PC-3 (cell line): ENCODE results near the gene DGKZ. TPM values are rescaled to one million over a fixed set of nuclear protein-coding genes. Genes with fewer than 3 reads are reported as not detected.
"Not testable (repeated sequence)": the region's sequence is repeated elsewhere in the genome, so short reads cannot be mapped to it uniquely, and the experiment has no call there.

Experiments
- ATAC-seq: fragments of 200-7000 bp; cut with Tn5 transposase; 2 replicates; pipeline ENCODE4 v1.9.1; 2020; ENCODE audit warnings: mild to moderate bottlenecking, moderate library complexity
- BruUV-seq: library from RNA; stranded (reverse); fragments of 400-500 nt; replicated peaks from 2 replicates; lab custom pipeline; 2021; lab: Mats Ljungman, UMichigan
- CTCF ChIA-PET: fragments of 300-600 bp; sonication (Branson Sonifier 250); formaldehyde crosslinking; loops from one replicate; lab custom pipeline; 2022; ENCODE audit warnings: antibody characterized with exemption; lab: Charles Lee
- POLR2A ChIA-PET: fragments of 300-600 bp; sonication (Branson Sonifier 250); formaldehyde crosslinking; loops from one replicate; lab custom pipeline; 2022; ENCODE audit warnings: antibody characterized with exemption; ENCODE audit not compliant: unreplicated experiment; lab: Charles Lee
- DNase-seq: peaks from one replicate; pipeline ENCODE4 v3.0.0-alpha.2; 2015
- H2AFZ ChIP-seq: fragments of 300-600 bp; sonication (generic); 2 replicates; pipeline ENCODE4 v1.6.0; 2016; ENCODE audit warnings: antibody characterized with exemption, low read length
- H3F3A ChIP-seq: fragments of 300-600 bp; sonication (generic); one replicate; pipeline ENCODE4 v1.6.0; 2017; ENCODE audit warnings: antibody characterized with exemption, low read length, control low read depth, mild to moderate bottlenecking; ENCODE audit not compliant: unreplicated experiment
- H3K27ac ChIP-seq: fragments of 300-600 bp; sonication (generic); 2 replicates; pipeline ENCODE4 v1.5.1; 2016; ENCODE audit warnings: mild to moderate bottlenecking, low read length
- H3K27me3 ChIP-seq: fragments of 300-600 bp; sonication (generic); 2 replicates; pipeline ENCODE4 v1.6.1; 2016; ENCODE audit warnings: low read length, mixed read lengths
- H3K36me3 ChIP-seq: fragments of 300-600 bp; sonication (generic); 2 replicates; pipeline ENCODE4 v1.6.1; 2016; ENCODE audit warnings: low read depth, mixed run types, low read length, mixed read lengths
- H3K4me1 ChIP-seq: fragments of 300-600 bp; sonication (generic); 2 replicates; pipeline ENCODE4 v1.5.1; 2016; ENCODE audit warnings: low read length; ENCODE audit not compliant: insufficient read depth
- H3K4me2 ChIP-seq: fragments of 300-600 bp; sonication (generic); 2 replicates; pipeline ENCODE4 v1.6.0; 2016; ENCODE audit warnings: low read length
- H3K4me3 ChIP-seq: fragments of 300-600 bp; sonication (generic); 2 replicates; pipeline ENCODE4 v1.5.1; 2016; ENCODE audit warnings: mild to moderate bottlenecking, low read length, mixed read lengths
- H3K79me2 ChIP-seq: fragments of 300-600 bp; sonication (generic); 2 replicates; pipeline ENCODE4 v1.6.1; 2017; ENCODE audit warnings: low read length, mixed read lengths
- H3K9ac ChIP-seq: fragments of 300-600 bp; sonication (generic); 2 replicates; pipeline ENCODE4 v1.6.0; 2016; ENCODE audit warnings: mild to moderate bottlenecking, low read length
- H3K9me2 ChIP-seq: fragments of 300-600 bp; sonication (generic); replicated peaks from 2 replicates; pipeline ENCODE4 v1.6.1; 2016; ENCODE audit warnings: mixed run types, low read length, mixed read lengths
- H3K9me3 ChIP-seq: fragments of 300-600 bp; sonication (generic); 2 replicates; pipeline ENCODE4 v1.6.1; 2016; ENCODE audit warnings: low read length, mixed read lengths
- H4K20me1 ChIP-seq: fragments of 300-600 bp; sonication (generic); 2 replicates; pipeline ENCODE4 v1.6.1; 2016; ENCODE audit warnings: low read length, mixed read lengths
- EZH2 ChIP-seq: fragments of 300-600 bp; sonication (generic); IDR thresholded peaks from one replicate; pipeline ENCODE4 v1.6.1; 2017; ENCODE audit warnings: antibody characterized with exemption, mild to moderate bottlenecking, low read length; ENCODE audit not compliant: unreplicated experiment
- EZH2phosphoT487 ChIP-seq: fragments of 300-600 bp; sonication (generic); IDR thresholded peaks from 2 replicates; pipeline ENCODE4 v1.6.1; 2018; ENCODE audit warnings: mild to moderate bottlenecking, antibody characterized with exemption, low read length, borderline replicate concordance
- intact Hi-C: fragments of 100-400 bp; cut with micrococcal nuclease; formaldehyde crosslinking; loops from 2 replicates; pipeline ENCODE4 v1.9.0; 2023
- total RNA-seq: library from RNA; depleted of rRNA; stranded (reverse); fragments of >200 nt; gene quantifications from 2 replicates; pipeline ENCODE4 v1.2.3, GENCODE V29; 2014
- TF ChIP-seq, protein P1 (sequence below): fragments of 300-600 bp; sonication (generic); conservative IDR thresholded peaks from 2 replicates; pipeline ENCODE4 v1.5.1; 2017; ENCODE audit warnings: antibody characterized with exemption, low read depth, mild to moderate bottlenecking, low read length

DGKZ gene
- total RNA-seq, 1 experiment from 2014 or later, result 70.2 TPM

DNA sequence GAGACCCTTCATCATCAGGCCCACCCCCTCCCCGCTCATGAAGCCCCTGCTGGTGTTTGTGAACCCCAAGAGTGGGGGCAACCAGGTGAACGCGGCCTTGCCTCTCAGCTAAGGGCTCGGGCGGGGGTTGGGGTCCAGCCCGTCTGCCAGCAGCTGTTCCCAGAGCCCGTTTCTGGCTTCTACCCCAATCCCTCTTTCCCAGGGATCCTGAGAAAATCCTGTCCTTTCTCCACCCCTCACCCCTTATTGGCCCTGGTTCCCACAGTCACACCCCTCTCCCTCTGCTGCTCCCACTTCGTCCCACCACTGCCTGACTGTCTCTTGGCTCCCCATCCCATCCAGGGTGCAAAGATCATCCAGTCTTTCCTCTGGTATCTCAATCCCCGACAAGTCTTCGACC is 24.8 kb downstream of the DGKZ start:
- no peak overlapping the region for H3K4me2 ChIP-seq
- TF ChIP-seq EZH2 (no peak), EZH2phosphoT487 (no peak)
- TF ChIP-seq, protein P1, sequence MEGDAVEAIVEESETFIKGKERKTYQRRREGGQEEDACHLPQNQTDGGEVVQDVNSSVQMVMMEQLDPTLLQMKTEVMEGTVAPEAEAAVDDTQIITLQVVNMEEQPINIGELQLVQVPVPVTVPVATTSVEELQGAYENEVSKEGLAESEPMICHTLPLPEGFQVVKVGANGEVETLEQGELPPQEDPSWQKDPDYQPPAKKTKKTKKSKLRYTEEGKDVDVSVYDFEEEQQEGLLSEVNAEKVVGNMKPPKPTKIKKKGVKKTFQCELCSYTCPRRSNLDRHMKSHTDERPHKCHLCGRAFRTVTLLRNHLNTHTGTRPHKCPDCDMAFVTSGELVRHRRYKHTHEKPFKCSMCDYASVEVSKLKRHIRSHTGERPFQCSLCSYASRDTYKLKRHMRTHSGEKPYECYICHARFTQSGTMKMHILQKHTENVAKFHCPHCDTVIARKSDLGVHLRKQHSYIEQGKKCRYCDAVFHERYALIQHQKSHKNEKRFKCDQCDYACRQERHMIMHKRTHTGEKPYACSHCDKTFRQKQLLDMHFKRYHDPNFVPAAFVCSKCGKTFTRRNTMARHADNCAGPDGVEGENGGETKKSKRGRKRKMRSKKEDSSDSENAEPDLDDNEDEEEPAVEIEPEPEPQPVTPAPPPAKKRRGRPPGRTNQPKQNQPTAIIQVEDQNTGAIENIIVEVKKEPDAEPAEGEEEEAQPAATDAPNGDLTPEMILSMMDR, result no peak
- no peaks in the 10 kb centered on the region for H3K9me3 ChIP-seq
- intact Hi-C loops, result no loop called here
- ChIA-PET CTCF (no interaction called here), POLR2A (no interaction called here)
- no peaks in the 10 kb centered on the region for H3K27me3 ChIP-seq
- ATAC-seq (no peak), DNase-seq (no peak)
- no peak overlapping the region for H3K4me3 ChIP-seq
- H3K79me2 ChIP-seq, result no peaks in the 10 kb centered on the region
- H3K27ac ChIP-seq, result no peak overlapping the region
- H4K20me1 ChIP-seq, result no peaks in the 10 kb centered on the region
- BruUV-seq, result no TSS peak
- H3K9me2 ChIP-seq, result no peaks in the 10 kb centered on the region
- no peak overlapping the region for H3K9ac ChIP-seq
- no peak overlapping the region for H2AFZ ChIP-seq
- no peaks in the 10 kb centered on the region for H3F3A ChIP-seq
- peaks cover 5% of the 10 kb centered on the region; the same call in 1 of the 2 replicates for H3K36me3 ChIP-seq
- no peaks in the 10 kb centered on the region; the same call in 1 of the 2 replicates for H3K4me1 ChIP-seq

DNA sequence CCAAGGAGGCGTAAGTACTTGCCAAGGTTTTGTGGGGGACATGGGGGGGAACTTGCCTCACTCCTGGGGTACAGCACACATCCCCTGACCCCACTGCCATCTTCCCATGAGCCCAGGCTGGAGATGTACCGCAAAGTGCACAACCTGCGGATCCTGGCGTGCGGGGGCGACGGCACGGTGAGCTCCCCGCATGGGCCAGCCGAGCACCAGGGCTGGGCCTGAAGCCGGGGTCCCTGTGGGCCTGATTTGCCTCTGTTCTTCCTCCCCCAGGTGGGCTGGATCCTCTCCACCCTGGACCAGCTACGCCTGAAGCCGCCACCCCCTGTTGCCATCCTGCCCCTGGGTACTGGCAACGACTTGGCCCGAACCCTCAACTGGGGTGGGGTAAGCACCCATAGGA is 25.2 kb downstream of the DGKZ start:
- H3K27me3 ChIP-seq, ATAC-seq, H3K4me1 ChIP-seq, H3K4me2 ChIP-seq, H3K27ac ChIP-seq, H3K36me3 ChIP-seq, intact Hi-C loops, H3F3A ChIP-seq, CTCF ChIA-PET, H3K9ac ChIP-seq, H2AFZ ChIP-seq, H3K79me2 ChIP-seq, H3K9me2 ChIP-seq, POLR2A ChIA-PET, DNase-seq, H3K4me3 ChIP-seq, H4K20me1 ChIP-seq, BruUV-seq, H3K9me3 ChIP-seq: not testable (repeated sequence)

DNA sequence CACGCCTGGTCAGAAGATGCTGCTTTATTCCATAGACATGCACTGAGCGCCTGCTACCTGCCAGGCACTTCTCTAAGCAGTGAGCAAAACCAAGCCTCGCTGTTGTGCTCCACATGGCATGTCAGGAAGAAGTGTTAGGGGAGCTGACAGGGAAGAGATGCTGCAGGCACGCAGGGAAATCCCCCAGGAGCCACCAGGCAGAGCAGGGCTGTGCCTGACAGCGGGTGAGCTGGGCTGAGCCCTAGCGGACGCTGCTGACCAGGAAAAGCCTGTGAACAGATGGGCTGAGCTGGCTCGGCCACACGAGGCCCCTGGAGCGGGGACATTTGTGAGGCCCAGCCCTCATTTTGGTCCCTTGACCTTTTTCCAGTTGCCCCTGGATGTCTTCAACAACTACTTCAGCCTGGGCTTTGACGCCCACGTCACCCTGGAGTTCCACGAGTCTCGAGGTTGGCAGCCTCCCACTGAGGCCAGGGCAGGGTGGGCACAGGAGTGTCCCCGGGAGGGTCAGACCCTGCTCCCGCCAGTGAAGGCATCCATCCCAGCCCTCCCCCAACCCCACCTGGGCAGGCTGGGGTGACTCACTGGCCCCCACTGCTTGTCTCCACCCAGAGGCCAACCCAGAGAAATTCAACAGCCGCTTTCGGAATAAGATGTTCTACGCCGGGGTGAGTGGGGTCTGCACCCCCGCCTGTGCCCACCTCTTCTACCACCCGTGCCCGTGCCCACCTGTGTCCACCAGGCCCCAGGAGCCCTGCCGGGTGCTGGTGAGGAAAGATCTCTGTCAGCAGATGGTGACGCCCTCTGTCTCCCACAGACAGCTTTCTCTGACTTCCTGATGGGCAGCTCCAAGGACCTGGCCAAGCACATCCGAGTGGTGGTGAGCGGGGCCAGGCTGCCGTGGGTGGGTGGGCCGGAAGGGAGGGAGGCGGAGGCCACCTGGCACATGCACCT is 26.8 kb downstream of the DGKZ start:
- Histone ChIP-seq H3K79me2 (no peaks in the 10 kb centered on the region), H3K9ac (no peak overlapping the region), H3F3A (no peaks in the 10 kb centered on the region), H3K4me2 (no peak overlapping the region), H2AFZ (no peak overlapping the region), H3K9me2 (no peaks in the 10 kb centered on the region), H3K4me3 (no peak overlapping the region), H3K36me3 (peaks cover 5% of the 10 kb centered on the region), H3K27ac (no peak overlapping the region), H3K9me3 (no peaks in the 10 kb centered on the region), H4K20me1 (no peaks in the 10 kb centered on the region), H3K27me3 (no peaks in the 10 kb centered on the region), H3K4me1 (no peaks in the 10 kb centered on the region; the same call in 1 of the 2 replicates)
- intact Hi-C loops, result no loop called here
- no TSS peak for BruUV-seq
- ATAC-seq (no peak), DNase-seq (no peak)
- POLR2A ChIA-PET, result no interaction called here
- TF ChIP-seq, protein P1, result no peak
- TF ChIP-seq EZH2 (no peak), EZH2phosphoT487 (no peak)
- CTCF ChIA-PET, result no interaction called here
